Purkinje cell (primary cell): ENCODE results near the gene IL5RA. TPM values are rescaled to one million over a fixed set of nuclear protein-coding genes. Genes with fewer than 3 reads are reported as not detected.

Experiments used
- polyA plus RNA-seq: library from polyadenylated mRNA; unstranded; fragments of >200 nt; fragmentation: Nextera tagmentation; gene quantifications from 2 replicates; pipeline ENCODE4 v1.2.1, GENCODE V29; 2014

Gene IL5RA, protein sequence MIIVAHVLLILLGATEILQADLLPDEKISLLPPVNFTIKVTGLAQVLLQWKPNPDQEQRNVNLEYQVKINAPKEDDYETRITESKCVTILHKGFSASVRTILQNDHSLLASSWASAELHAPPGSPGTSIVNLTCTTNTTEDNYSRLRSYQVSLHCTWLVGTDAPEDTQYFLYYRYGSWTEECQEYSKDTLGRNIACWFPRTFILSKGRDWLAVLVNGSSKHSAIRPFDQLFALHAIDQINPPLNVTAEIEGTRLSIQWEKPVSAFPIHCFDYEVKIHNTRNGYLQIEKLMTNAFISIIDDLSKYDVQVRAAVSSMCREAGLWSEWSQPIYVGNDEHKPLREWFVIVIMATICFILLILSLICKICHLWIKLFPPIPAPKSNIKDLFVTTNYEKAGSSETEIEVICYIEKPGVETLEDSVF
- 0.05 TPM in 1 of 2 replicates, not detected in the other for polyA plus RNA-seq

DNA sequence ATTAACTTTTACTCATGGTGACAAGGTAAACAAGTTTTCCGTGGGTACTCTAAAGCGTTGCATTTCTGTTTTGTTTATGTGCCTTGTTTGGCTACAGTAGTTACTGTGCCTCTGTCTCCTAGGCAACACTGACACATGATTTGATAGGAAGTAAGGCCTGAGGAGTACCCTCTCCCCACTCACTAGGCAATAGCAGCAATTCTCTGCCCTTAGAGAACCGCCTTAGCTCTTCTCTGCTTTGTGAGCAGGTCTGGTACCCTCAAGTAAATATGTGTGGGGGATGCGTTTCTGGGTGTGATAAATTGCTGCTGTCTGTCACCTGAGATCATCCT lies at the start of gene IL5RA:
TSS of gene IL5RA (minus strand) at position 76 of the 332 bp plus-strand sequence. CDS start 5,390 bp downstream, outside the sequence.

DNA sequence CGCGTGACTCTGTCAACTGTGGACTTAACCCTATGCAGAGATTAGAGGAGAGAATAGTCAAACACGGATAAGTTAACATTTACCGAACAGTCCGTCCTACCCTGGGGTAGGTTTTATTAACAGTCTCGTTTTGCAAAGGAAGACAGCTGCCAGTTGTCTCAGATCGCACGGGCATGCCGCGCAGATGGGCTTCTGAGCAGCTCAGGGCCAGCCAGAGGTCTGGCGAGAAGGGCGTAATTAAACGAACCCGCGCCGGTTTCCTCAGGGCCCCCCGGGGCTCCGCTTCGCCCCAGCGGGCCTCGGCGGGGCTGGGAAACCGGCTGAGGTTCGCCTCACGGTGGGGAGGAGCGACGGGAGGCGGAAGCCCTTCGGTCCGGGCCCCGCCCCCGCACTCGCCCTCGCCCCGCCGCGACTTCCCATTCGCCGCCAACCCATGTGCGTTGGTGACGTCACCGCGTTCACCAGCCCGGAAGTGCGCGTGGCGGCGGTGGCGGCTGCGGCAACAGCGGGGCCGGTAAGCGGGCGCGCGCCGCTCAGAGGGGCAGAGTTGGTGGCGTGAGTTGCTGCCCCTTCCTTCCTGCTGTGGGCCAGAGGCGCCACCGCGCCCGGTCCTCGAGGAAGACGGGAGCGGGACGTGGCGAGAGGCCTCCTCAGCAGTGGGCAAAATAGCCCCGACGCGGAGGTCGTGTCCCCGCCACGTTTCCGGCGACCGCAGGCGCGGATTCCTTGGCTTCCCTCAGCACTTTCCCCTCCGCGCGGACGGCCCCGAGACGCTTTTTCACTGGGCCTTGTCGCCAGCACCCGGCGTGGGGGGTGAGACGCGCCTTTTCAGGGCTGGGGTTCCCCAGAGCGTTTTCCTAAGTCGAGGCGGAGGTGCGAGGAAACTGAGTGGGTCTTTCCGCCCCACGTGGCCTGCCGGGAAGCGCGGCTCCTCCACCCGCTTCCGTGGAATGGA lies 16.6 kb upstream of the IL5RA start, which contains the start of gene TRNT1:
TSS of gene TRNT1 (plus strand) at position 464 of the 955 bp plus-strand sequence. CDS start 2,101 bp downstream, outside the sequence.

Other genes starting within 250 kb of the IL5RA start
- gene TRNT1, start 16.6 kb upstream of the IL5RA start, polyA plus RNA-seq = 54.7 and 66.8 TPM in 2 replicates
- 158 and 253 TPM in 2 replicates for gene CRBN, start 69.3 kb upstream of the IL5RA start, polyA plus RNA-seq